ENCODE results near the gene OOSP4A.
"Not testable (repeated sequence)": the region's sequence is repeated elsewhere in the genome, so short reads cannot be mapped to it uniquely, and the experiment has no call there.

OOSP4A gene

GRCh38 chr11:59981106-59981770, 17.4 kb downstream of the OOSP4A start:
- no peak for FAIRE-seq

DNA sequence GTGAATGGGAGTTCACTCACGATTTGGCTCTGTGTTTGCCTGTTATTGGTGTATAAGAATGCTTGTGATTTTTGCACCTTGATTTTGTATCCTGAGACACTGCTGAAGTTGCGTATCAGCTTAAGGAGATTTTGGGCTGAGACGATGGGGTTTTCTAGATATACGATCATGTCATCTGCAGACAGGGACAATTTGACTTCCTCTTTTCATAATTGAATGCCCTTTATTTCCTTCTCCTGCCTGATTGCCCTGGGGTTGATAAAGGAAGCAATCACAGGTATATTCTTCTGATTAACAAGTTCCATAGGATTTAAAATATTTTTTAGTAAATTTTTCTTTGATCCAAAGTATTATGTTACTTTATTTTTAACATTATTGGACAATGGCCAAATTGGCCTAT, 18.2 kb downstream of the OOSP4A start:
- FAIRE-seq: not testable (repeated sequence)

GRCh38 chr11:59983212-59983611, 19.4 kb downstream of the OOSP4A start:
- FAIRE-seq: no peak

- no peak for FAIRE-seq
These were observed 20.5 kb downstream of the OOSP4A start for GRCh38 chr11:59984368-59984767.

DNA sequence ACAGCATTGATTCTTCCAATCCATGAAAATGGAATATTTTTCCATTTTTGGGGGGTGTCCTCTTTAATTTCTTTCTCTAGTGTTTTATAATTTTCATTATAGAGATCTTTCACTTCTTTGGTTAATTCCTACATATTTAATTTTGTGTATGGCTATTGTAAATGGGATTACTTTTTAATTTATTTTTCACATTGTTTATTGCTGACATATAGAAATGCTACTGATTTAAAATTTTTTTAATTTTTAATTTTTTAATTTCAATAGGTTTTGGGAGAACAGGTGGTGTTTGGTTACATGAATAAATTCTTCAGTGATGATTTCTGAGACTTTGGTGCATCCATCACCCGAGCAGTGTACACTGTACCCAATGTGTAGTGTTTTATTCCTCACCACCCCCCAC, 26.6 kb downstream of the OOSP4A start:
- no peak for FAIRE-seq

- FAIRE-seq: no peak
These were observed 28.6 kb downstream of the OOSP4A start for GRCh38 chr11:59992425-59992824.

GRCh38 chr11:59997800-59998199, 34.0 kb downstream of the OOSP4A start:
- FAIRE-seq: no peak

DNA sequence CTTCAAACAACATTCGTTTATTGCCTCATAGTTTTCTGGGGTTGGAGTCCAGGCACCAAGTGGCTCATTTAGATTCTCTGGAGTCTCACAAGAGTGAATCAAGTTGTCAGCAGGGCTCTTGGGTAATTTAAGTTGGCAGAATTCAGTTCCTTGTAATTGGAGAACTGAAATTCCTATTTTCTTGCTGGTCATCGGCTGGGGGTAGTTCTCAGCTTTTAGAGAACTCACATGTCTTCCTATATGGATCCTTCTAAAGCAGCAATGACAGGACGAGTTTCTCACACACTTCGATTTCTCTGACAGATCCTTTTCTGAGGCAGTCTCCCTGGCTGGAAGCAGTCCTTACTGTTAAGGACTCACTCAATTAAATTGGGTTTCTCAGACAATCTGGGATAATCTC, 35.9 kb downstream of the OOSP4A start:
- FAIRE-seq: no peak

- no peak for FAIRE-seq
These were observed 39.9 kb downstream of the OOSP4A start for GRCh38 chr11:60003729-60004128.

GRCh38 chr11:60005360-60005759, 41.5 kb downstream of the OOSP4A start:
- FAIRE-seq: no peak

- no peak for FAIRE-seq
These were observed 53.0 kb downstream of the OOSP4A start, which contains the start of gene OOSP4B for GRCh38 chr11:60016881-60017280. Gene OOSP4B, plus strand, starts transcription at chr11:60017181.

DNA sequence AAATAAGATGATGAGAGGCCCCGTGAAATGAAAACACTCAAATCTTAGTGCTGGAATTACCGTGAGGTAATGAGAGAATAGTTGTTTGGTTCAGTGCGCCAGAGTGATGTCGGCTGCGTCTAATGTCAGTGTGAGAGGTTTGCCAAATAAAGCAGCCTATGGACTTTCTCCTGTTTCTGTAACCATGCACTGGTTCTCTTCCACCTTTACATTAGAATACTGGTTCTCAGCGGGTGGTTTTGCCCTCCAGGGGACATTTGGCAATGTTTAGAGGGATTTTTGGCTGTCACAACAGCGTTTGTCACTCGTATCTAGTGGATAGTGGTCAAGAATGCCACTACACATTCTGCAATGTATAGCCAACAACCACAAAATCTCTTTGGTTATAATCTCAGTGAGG, 54.2 kb downstream of the OOSP4A start:
- no peak for FAIRE-seq

Measured in endometrium (tissue), 2 donors.